Liver (tissue), 3 donors: ENCODE results near the gene KRTAP10-5.

Source experiments
- EGR1 ChIP-seq, 2 donors: IDR thresholded peaks; 2 replicates each; pipeline ENCODE4 v1.6.1; 2016 to 2018; ENCODE audit warnings: antibody characterized with exemption in 2 of 2, low read depth in 2 of 2
- GABPA ChIP-seq, 2 donors: IDR thresholded peaks in 1 of 2; conservative IDR thresholded peaks in 1 of 2; 2 replicates each; pipeline ENCODE4 v1.6.1; 2016; ENCODE audit warnings: antibody characterized with exemption in 2 of 2, mild to moderate bottlenecking in 1 of 2, moderate library complexity in 1 of 2
- JUND ChIP-seq, 2 donors: IDR thresholded peaks; 2 replicates each; pipeline ENCODE4 v1.6.1; 2016; ENCODE audit warnings: antibody characterized with exemption in 2 of 2
- NR2F2 ChIP-seq: IDR thresholded peaks from 2 replicates; pipeline ENCODE4 v1.6.1; 2016; ENCODE audit warnings: antibody characterized with exemption
- RAD21 ChIP-seq, 2 donors: IDR thresholded peaks; 2 replicates each; pipeline ENCODE4 v1.6.1; 2016; ENCODE audit warnings: antibody characterized with exemption in 2 of 2, mild to moderate bottlenecking in 2 of 2
- SP1 ChIP-seq: IDR thresholded peaks from 2 replicates; pipeline ENCODE4 v1.6.1; 2018; ENCODE audit warnings: antibody characterized with exemption, mild to moderate bottlenecking
- TAF1 ChIP-seq: conservative IDR thresholded peaks from 2 replicates; pipeline ENCODE4 v1.6.1; 2016; ENCODE audit warnings: antibody characterized with exemption, mild to moderate bottlenecking
- YY1 ChIP-seq: IDR thresholded peaks from 2 replicates; pipeline ENCODE4 v1.6.1; 2016; ENCODE audit warnings: antibody characterized with exemption, mild to moderate bottlenecking
- TF ChIP-seq, protein P1 (sequence below): IDR thresholded peaks from 2 replicates; pipeline ENCODE4 v1.6.1; 2016; ENCODE audit warnings: antibody characterized with exemption, mild to moderate bottlenecking
- TF ChIP-seq, protein P2 (sequence below): fragments of 150-350 bp; IDR thresholded peaks from 2 replicates; pipeline ENCODE4 v1.5.1; 2017; ENCODE audit warnings: improper control_type of control experiment, low read depth, low read length; ENCODE audit not compliant: missing input control
- TF ChIP-seq, protein P3 (sequence below): IDR thresholded peaks from 2 replicates; pipeline ENCODE4 v1.6.1; 2016; ENCODE audit warnings: antibody characterized with exemption
- donor health status: healthy.
- donor health status: healthy.

DNA sequence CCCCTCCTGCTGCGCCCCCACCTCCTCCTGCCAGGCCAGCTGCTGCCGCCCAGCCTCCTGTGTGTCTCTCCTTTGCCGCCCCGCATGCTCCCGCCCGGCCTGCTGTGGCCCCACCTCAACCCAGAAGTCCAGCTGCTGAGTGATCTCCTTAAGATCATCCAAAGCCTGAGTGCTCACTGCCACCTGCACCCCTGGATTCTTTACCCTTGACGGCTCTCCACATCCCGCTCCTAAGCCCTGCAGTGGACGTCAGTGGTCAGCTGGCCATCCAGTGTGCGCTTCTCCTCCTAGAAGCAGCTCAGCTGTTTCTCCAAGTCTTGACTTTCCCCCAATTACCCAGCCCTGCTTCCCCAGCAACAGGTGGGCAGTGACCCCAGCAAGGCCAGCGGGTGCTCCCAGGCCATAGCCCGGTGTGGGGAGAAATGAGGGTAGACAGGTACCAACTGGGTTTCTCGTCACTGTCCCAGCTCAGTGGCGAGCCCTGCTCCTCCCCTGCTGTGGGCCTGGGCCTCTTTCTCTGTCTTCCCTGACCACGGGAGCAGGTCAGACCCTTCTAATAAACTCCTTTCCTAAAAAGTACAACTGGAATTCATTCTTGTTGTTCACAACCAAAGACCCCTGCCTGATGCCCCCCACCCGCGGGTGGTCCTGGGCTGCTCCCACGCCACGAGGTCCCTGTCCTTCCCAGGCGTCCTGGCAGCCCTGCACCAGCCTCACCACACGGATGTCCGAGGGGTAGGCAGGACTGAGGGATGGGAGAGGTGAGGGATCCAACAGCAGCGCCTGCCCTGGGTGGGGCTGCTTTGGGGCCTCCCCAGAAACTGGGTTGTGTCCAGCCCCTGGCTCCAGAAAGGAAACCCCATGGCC is 21.4 kb upstream of the KRTAP10-5 start:
- TF ChIP-seq, protein P1, sequence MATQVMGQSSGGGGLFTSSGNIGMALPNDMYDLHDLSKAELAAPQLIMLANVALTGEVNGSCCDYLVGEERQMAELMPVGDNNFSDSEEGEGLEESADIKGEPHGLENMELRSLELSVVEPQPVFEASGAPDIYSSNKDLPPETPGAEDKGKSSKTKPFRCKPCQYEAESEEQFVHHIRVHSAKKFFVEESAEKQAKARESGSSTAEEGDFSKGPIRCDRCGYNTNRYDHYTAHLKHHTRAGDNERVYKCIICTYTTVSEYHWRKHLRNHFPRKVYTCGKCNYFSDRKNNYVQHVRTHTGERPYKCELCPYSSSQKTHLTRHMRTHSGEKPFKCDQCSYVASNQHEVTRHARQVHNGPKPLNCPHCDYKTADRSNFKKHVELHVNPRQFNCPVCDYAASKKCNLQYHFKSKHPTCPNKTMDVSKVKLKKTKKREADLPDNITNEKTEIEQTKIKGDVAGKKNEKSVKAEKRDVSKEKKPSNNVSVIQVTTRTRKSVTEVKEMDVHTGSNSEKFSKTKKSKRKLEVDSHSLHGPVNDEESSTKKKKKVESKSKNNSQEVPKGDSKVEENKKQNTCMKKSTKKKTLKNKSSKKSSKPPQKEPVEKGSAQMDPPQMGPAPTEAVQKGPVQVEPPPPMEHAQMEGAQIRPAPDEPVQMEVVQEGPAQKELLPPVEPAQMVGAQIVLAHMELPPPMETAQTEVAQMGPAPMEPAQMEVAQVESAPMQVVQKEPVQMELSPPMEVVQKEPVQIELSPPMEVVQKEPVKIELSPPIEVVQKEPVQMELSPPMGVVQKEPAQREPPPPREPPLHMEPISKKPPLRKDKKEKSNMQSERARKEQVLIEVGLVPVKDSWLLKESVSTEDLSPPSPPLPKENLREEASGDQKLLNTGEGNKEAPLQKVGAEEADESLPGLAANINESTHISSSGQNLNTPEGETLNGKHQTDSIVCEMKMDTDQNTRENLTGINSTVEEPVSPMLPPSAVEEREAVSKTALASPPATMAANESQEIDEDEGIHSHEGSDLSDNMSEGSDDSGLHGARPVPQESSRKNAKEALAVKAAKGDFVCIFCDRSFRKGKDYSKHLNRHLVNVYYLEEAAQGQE, result no peak
- TF ChIP-seq GABPA (IDR thresholded peaks at IDR 0.05 in 1 of 2, conservative IDR thresholded peaks at IDR 0.05 in 1 of 2), result no peak
- no peak for TF ChIP-seq EGR1 (IDR thresholded peaks at IDR 0.05; ENCODE audit: low read depth in 2 of 2)
- TF ChIP-seq, protein P2, sequence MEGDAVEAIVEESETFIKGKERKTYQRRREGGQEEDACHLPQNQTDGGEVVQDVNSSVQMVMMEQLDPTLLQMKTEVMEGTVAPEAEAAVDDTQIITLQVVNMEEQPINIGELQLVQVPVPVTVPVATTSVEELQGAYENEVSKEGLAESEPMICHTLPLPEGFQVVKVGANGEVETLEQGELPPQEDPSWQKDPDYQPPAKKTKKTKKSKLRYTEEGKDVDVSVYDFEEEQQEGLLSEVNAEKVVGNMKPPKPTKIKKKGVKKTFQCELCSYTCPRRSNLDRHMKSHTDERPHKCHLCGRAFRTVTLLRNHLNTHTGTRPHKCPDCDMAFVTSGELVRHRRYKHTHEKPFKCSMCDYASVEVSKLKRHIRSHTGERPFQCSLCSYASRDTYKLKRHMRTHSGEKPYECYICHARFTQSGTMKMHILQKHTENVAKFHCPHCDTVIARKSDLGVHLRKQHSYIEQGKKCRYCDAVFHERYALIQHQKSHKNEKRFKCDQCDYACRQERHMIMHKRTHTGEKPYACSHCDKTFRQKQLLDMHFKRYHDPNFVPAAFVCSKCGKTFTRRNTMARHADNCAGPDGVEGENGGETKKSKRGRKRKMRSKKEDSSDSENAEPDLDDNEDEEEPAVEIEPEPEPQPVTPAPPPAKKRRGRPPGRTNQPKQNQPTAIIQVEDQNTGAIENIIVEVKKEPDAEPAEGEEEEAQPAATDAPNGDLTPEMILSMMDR, result no peak
- TF ChIP-seq JUND (IDR thresholded peaks at IDR 0.05), result no peak
- no peak for TF ChIP-seq YY1
- TF ChIP-seq, protein P3, sequence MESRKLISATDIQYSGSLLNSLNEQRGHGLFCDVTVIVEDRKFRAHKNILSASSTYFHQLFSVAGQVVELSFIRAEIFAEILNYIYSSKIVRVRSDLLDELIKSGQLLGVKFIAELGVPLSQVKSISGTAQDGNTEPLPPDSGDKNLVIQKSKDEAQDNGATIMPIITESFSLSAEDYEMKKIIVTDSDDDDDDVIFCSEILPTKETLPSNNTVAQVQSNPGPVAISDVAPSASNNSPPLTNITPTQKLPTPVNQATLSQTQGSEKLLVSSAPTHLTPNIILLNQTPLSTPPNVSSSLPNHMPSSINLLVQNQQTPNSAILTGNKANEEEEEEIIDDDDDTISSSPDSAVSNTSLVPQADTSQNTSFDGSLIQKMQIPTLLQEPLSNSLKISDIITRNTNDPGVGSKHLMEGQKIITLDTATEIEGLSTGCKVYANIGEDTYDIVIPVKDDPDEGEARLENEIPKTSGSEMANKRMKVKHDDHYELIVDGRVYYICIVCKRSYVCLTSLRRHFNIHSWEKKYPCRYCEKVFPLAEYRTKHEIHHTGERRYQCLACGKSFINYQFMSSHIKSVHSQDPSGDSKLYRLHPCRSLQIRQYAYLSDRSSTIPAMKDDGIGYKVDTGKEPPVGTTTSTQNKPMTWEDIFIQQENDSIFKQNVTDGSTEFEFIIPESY, result no peak
- no peak for TF ChIP-seq TAF1
- no peak for TF ChIP-seq SP1
- no peak for TF ChIP-seq NR2F2
- TF ChIP-seq RAD21 (IDR thresholded peaks at IDR 0.05), result no peak
